ENCODE data around the gene EXOC6. TPM values are rescaled to one million over a fixed set of nuclear protein-coding genes. Genes with fewer than 3 reads are reported as not detected.

Gene EXOC6
- total and polyA plus RNA-seq, 2 donors from 2014 or later, result 9.5 to 17.0 TPM

DNA sequence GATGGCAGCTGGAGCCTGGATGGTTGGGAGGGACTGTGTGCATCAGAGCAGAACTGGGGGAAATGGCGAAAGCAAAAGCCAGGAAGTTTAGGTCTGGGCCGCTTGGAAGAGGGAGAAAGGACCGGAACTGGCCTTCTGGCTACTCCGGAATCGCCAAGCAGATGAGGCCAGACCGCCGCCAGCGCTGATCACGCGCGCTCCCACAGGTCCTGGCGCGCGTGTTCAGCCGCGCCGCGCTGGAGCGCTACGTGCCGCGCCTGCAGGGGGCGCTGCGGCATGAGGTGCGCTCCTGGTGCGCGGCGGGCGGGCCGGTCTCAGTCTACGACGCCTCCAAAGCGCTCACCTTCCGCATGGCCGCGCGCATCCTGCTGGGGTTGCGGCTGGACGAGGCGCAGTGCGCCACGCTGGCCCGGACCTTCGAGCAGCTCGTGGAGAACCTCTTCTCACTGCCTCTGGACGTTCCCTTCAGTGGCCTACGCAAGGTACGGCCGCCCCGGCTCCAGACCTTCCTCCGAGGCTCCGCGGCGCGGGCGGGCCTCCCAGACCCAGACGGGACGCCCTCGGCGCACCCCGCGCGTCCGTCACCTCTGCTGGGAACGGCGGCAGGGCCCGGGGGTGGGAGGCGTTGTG lies 214.3 kb downstream of the EXOC6 start:
- peak in 3 of 5 donors; percentile 66 to 70 (median 66) for DNase-seq
- peaks cover 64% of the 10 kb centered on the region for H3K27me3 ChIP-seq (ENCODE audit: control insufficient read depth, insufficient read depth, low read length)
- H3K9ac ChIP-seq (ENCODE audit: low read length in 3 of 3), result no peak overlapping the region
- TF ChIP-seq, protein P1, sequence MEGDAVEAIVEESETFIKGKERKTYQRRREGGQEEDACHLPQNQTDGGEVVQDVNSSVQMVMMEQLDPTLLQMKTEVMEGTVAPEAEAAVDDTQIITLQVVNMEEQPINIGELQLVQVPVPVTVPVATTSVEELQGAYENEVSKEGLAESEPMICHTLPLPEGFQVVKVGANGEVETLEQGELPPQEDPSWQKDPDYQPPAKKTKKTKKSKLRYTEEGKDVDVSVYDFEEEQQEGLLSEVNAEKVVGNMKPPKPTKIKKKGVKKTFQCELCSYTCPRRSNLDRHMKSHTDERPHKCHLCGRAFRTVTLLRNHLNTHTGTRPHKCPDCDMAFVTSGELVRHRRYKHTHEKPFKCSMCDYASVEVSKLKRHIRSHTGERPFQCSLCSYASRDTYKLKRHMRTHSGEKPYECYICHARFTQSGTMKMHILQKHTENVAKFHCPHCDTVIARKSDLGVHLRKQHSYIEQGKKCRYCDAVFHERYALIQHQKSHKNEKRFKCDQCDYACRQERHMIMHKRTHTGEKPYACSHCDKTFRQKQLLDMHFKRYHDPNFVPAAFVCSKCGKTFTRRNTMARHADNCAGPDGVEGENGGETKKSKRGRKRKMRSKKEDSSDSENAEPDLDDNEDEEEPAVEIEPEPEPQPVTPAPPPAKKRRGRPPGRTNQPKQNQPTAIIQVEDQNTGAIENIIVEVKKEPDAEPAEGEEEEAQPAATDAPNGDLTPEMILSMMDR (IDR thresholded peaks at IDR 0.05; ENCODE audit: borderline replicate concordance, extremely low read depth, insufficient read depth), result peak; percentile 42
- no peak overlapping the region for H3K27ac ChIP-seq (ENCODE audit: low read depth in 2 of 2, low read length in 2 of 2)
- no peaks in the 10 kb centered on the region for H3K9me3 ChIP-seq (ENCODE audit: control insufficient read depth in 2 of 3, insufficient read depth in 1 of 3, low read length in 3 of 3)
- no peak for FAIRE-seq
- peaks cover 0 to 13% (median 0%) of the 10 kb centered on the region in 3 donors for H3K4me1 ChIP-seq (ENCODE audit: control insufficient read depth in 2 of 3, insufficient read depth in 2 of 3, low read depth in 1 of 3, low read length in 3 of 3)
- H3K4me3 ChIP-seq (ENCODE audit: low read length in 3 of 3), result peak overlapping the region; percentile 9 to 24 (median 11)
- intact Hi-C loops (cut with DNase I), result no loop called here
- no peaks in the 10 kb centered on the region for H3K36me3 ChIP-seq (ENCODE audit: control insufficient read depth in 2 of 3, insufficient read depth in 3 of 3, low read length in 3 of 3)

DNA sequence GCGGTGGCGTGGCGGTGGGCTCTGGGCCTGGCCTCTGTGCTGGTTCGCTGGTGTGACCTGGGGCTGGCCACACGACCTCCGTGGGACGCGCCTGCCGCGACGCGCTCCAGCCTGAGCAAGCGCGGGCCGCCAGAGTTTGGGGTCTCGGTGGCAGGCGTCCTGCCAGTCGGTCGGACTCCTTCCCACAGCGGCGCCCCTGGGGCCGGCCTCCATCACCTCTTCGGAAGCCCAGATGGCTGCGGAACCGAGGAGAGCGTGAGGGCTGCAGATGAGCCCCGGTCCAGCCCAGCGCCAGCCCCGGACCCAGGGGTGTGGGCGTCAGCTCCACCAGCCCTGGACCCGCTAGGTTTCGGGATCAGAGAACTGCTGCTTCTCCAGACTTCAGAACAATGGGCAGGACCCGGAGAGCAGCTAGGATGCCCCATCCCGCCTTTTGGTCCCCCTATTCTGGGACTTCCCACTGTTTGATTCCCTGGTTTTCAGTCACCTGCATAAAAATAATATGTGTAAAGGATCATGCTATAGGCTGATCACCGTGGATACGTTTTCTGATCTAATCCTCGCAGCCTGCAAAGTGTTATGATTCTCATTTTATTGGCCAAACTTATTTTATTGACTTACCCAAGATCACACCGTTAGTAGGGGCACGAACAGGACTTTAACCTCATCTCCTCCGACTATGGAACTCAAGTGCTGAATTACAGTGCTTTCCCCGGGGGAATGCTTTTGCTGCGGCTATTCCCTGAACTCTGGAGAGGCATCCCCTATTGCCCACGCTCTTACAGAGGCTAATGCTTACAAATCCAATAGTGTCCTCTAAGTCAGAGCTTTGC lies 215.0 kb downstream of the EXOC6 start:
- peaks cover 0 to 13% (median 0%) of the 10 kb centered on the region in 3 donors for H3K4me1 ChIP-seq (ENCODE audit: control insufficient read depth in 2 of 3, insufficient read depth in 2 of 3, low read depth in 1 of 3, low read length in 3 of 3)
- H3K9me3 ChIP-seq (ENCODE audit: control insufficient read depth in 2 of 3, insufficient read depth in 1 of 3, low read length in 3 of 3), result no peaks in the 10 kb centered on the region
- H3K27me3 ChIP-seq (ENCODE audit: control insufficient read depth, insufficient read depth, low read length), result peaks cover 71% of the 10 kb centered on the region
- DNase-seq (peak in 1 of 5 donors; percentile 77), FAIRE-seq (no peak)
- TF ChIP-seq, protein P1 (IDR thresholded peaks at IDR 0.05; ENCODE audit: borderline replicate concordance, extremely low read depth, insufficient read depth), result no peak
- H3K9ac ChIP-seq (ENCODE audit: low read length in 3 of 3), result no peak overlapping the region
- H3K27ac ChIP-seq (ENCODE audit: low read depth in 2 of 2, low read length in 2 of 2), result no peak overlapping the region
- H3K4me3 ChIP-seq (ENCODE audit: low read length in 3 of 3), result no peak overlapping the region
- intact Hi-C loops (cut with DNase I), result no loop called here
- H3K36me3 ChIP-seq (ENCODE audit: control insufficient read depth in 2 of 3, insufficient read depth in 3 of 3, low read length in 3 of 3), result no peaks in the 10 kb centered on the region

DNA sequence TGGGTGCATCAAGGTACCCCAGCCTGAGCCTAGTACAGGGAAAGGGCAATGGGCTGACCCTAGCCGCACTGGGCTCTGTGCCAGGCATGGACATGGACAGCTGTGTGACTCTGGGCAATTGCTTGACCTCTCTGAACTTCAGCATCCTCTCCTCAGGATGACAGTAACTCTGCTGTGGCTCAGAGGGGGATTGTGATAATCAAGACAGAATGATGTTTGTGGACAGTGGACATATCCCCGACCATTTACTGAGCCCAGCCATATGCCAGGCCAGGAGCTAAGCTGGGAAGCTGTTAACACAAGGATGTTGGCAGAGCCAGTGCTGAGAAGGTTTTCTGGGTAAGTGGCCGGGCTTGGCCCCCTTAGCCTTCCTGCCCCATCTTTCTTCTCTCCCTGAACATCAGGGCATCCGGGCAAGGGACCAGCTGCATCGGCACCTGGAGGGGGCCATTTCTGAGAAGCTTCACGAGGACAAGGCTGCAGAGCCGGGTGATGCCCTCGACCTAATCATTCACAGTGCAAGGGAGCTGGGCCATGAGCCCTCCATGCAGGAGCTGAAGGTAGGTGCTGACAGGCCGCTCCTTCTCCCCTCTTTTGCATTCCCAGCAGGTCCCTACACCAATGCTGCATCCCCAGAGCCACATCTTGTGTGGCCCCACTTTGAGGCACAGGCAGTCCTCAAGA lies 215.8 kb downstream of the EXOC6 start:
- peaks cover 0 to 13% (median 0%) of the 10 kb centered on the region in 3 donors for H3K4me1 ChIP-seq (ENCODE audit: control insufficient read depth in 2 of 3, insufficient read depth in 2 of 3, low read depth in 1 of 3, low read length in 3 of 3)
- no peaks in the 10 kb centered on the region for H3K9me3 ChIP-seq (ENCODE audit: control insufficient read depth in 2 of 3, insufficient read depth in 1 of 3, low read length in 3 of 3)
- intact Hi-C loops (cut with DNase I), result no loop called here
- no peaks in the 10 kb centered on the region for H3K36me3 ChIP-seq (ENCODE audit: control insufficient read depth in 2 of 3, insufficient read depth in 3 of 3, low read length in 3 of 3)
- DNase-seq (peak in 1 of 5 donors; percentile 39), FAIRE-seq (no peak)
- TF ChIP-seq, protein P1 (IDR thresholded peaks at IDR 0.05; ENCODE audit: borderline replicate concordance, extremely low read depth, insufficient read depth), result no peak
- H3K27me3 ChIP-seq (ENCODE audit: control insufficient read depth, insufficient read depth, low read length), result peaks cover 71% of the 10 kb centered on the region
- H3K9ac ChIP-seq (ENCODE audit: low read length in 3 of 3), result no peak overlapping the region
- H3K4me3 ChIP-seq (ENCODE audit: low read length in 3 of 3), result no peak overlapping the region
- no peak overlapping the region for H3K27ac ChIP-seq (ENCODE audit: low read depth in 2 of 2, low read length in 2 of 2)

Data from kidney (tissue), 14 donors.